GM06990 (cell line): Measurements from ENCODE around the gene ID3.
A peak's percentile ranks its signal among the peaks of the same experiment; 100 is the strongest.

Experiments used
- DNase-seq: peaks from one replicate; pipeline ENCODE4 v3.0.0-alpha.2; 2011; ENCODE audit not compliant: insufficient read length; ENCODE audit errors: extremely low read depth
- H3K27me3 ChIP-seq: replicated peaks from 2 replicates; pipeline ENCODE4 v1.6.0; 2011; ENCODE audit warnings: low read length; ENCODE audit not compliant: control insufficient read depth, insufficient read depth
- H3K36me3 ChIP-seq: 2 replicates; pipeline ENCODE4 v1.5.1; 2011; ENCODE audit warnings: low read length; ENCODE audit not compliant: control insufficient read depth, insufficient read depth
- H3K4me3 ChIP-seq: replicated peaks from 2 replicates; pipeline ENCODE4 v1.5.1; 2011; ENCODE audit warnings: low read depth, mild to moderate bottlenecking, control low read depth, low read length
- TF ChIP-seq, protein P1 (sequence below): IDR thresholded peaks from 2 replicates; pipeline ENCODE4 v1.5.1; 2011; ENCODE audit warnings: low read length, control low read depth, mild to moderate bottlenecking, inconsistent platforms; ENCODE audit not compliant: insufficient read depth, poor library complexity, severe bottlenecking

The ID3 gene

DNA sequence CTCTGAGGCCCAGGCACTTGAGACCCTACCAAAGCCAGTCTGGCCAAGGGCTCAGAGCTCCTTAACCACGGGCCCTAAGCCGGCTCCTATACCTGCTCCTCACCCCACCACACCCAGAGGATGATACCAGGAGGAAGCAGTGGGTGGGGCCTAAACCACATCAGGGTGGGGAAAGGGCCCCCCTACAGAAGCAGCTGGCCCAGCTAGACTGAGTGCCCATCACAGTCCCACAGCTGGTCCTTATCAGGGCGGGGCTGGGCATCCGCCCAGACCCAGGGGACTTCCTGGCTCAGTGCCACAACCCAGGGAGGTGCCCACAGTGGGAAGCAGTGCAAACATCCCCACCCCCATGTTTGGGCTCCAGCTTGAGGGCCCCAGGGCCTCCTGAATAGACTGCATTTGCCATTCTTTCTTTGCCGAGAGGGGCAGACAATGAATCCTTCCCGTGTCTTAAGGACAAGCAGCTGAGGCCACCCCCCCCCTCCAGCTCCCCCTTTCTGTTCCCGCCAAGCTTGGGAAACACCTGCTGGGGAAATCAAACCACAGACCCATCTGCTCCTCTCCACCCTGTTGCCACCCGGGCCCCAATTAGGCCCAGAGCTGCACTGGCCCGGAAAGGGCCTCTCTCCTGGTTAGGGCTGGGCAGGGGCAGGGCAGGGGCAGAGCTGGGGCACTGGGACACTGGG, 34.4 kb downstream of the ID3 start:
- DNase-seq: peak; percentile 80
- H3K4me3 ChIP-seq: no peak overlapping the region
- H3K36me3 ChIP-seq: peaks cover 7% of the 10 kb centered on the region
- TF ChIP-seq, protein P1, sequence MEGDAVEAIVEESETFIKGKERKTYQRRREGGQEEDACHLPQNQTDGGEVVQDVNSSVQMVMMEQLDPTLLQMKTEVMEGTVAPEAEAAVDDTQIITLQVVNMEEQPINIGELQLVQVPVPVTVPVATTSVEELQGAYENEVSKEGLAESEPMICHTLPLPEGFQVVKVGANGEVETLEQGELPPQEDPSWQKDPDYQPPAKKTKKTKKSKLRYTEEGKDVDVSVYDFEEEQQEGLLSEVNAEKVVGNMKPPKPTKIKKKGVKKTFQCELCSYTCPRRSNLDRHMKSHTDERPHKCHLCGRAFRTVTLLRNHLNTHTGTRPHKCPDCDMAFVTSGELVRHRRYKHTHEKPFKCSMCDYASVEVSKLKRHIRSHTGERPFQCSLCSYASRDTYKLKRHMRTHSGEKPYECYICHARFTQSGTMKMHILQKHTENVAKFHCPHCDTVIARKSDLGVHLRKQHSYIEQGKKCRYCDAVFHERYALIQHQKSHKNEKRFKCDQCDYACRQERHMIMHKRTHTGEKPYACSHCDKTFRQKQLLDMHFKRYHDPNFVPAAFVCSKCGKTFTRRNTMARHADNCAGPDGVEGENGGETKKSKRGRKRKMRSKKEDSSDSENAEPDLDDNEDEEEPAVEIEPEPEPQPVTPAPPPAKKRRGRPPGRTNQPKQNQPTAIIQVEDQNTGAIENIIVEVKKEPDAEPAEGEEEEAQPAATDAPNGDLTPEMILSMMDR: no peak
- H3K27me3 ChIP-seq: no peaks in the 10 kb centered on the region

DNA sequence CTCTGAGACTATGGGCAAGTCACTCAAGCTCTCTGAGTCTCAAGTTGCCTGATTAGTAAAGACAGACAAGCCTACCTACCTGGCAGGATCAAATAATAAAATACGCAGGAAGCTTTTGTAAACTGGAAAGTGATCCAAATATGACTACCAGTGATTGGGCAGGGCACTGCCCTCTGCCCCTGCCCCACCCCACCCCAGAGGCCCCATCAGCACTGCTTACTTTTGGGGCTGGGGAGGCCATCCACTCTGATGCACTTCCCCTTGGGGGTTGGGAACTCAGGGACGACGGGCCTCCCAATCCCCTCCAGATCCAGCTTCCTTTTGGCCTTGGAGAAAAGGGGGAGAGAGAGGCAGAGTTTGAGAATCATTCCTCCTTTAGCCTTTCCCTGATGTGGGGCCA, 35.1 kb downstream of the ID3 start:
- Histone ChIP-seq H3K36me3 (peaks cover 7% of the 10 kb centered on the region), H3K4me3 (no peak overlapping the region), H3K27me3 (no peaks in the 10 kb centered on the region)
- TF ChIP-seq, protein P1: no peak
- no peak for DNase-seq

DNA sequence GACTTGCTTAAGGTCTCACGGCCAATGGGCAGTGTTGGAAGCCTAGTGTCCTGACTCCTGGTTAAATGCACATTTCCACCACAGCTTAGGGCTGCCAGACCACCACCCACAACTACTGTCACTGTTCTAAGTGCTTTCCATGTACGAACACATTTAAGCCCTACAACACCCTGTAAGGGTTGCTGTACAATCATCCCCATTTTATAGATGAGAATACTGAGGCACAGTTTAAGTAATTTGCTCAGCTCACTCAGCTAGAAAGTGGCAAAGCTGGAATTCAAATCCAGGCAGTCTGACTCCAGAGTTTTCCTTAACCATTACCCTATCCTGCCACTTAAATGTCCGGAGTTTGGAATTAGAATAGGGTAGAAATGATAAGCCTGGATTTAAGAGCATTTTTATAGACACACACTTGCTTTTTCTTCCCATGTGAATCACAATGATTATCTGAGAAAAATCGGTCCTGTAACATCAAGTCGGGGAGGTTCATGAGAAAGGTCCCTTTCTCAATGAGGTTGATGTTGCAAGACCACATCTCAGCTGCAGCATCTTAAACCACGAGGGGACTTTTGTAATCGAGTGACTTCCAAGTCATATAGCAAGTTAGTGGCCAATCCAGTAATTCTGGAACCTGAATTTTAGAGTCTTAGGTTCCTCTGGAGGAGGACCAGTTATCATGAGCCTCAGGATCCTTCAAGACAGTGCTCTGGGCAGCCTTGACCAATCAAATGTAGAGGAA, 36.9 kb downstream of the ID3 start:
- no peak for DNase-seq
- H3K27me3 ChIP-seq: no peaks in the 10 kb centered on the region
- no peak overlapping the region for H3K4me3 ChIP-seq
- peaks cover 12% of the 10 kb centered on the region for H3K36me3 ChIP-seq
- TF ChIP-seq, protein P1: no peak

DNA sequence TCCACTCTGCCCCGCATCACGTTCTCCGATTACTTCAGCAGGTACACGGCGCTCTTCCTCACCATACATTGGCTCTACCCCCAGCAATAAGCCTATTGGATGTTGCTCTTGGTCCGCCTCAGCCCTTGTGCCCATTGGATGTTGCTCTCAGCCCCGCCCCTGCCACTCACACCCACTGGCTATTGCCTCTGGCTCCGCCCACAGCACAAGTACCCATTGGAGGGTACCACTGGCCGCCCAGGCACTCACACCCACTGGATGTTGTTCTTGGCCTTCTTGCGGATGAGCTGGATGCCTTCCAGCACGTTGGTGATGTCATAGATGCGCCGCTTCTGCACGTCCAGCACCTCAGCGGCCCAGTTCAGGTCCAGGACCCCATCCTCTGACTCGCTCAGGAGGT, 37.7 kb downstream of the ID3 start:
- Histone ChIP-seq H3K36me3 (peaks cover 18% of the 10 kb centered on the region), H3K4me3 (no peak overlapping the region), H3K27me3 (no peaks in the 10 kb centered on the region)
- TF ChIP-seq, protein P1: no peak
- no peak for DNase-seq

DNA sequence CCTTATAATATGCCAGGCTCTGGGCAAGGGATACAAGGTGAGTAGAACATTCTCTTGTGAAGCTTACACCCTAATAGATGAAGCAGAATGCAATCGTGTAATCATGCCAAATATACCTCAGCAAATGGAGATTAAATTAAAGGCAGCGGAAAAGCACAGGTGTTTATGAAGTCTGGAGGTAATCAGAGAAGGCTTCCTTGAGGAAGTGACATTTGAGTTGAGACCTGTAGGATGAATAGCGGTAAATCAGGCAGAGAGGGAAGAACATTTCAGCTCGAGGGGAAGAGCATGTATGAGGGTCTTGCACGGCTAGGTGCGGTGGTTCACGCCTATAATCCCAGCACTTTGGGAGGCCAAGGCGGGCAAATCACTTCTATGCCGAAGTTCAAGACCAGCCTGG, 41.7 kb downstream of the ID3 start:
- Histone ChIP-seq H3K4me3 (no peak overlapping the region), H3K36me3 (peaks cover 24% of the 10 kb centered on the region), H3K27me3 (no peaks in the 10 kb centered on the region)
- no peak for DNase-seq
- TF ChIP-seq, protein P1: no peak
